ENCODE results near the gene THSD4. TPM values are rescaled to one million over a fixed set of nuclear protein-coding genes. Genes with fewer than 3 reads are reported as not detected.

Gene THSD4
- total RNA-seq, 1 experiment from 2014 or later, result 0.29 TPM

DNA sequence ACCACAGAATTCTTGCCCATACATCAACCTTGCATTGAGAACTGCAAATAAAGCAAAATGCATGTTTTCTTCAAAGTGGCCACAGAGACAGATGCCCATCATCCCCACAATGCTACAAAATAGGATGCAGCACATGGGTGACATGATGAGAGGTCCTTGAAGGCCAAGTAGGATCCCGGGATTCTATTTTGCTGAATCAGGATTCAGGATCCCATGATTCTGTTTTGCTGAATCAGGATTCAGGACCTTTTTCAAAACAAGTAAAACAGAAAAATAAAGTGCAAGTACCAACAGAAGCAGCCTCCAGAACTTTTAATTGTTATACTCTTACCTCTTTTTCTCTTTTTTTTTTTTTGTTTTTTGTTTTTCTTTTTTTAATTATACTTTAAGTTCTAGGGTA lies 453.0 kb downstream of the THSD4 start:
- POLR2A ChIA-PET, result no interaction called here

DNA sequence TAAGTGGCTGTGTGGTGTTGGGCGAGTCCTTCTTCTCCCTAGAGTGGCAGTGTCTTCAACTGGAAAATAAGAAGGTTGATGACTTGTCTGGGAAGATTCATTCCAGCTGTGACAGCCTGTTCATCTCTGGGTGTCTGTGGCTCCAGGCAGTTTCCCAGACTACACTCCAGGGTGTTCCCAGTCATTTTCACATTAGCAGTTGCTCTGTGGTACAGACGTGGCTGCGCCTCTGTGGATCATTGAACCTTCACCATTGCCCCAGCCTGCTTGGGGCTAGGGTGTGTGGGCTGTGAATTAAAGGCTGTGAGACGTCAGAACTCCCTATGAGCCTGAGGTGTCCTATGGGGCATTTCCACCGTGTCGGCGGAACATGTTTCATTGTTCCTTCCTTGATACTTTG lies 455.5 kb downstream of the THSD4 start:
- no peaks in the 10 kb centered on the region for H3K36me3 Mint-ChIP-seq (ENCODE audit: insufficient read depth, unreplicated experiment)
- Histone ChIP-seq H3K27me3 (replicated peaks; ENCODE audit: control insufficient read depth, insufficient read depth, low read length) (no peaks in the 10 kb centered on the region), H3K36me3 (ENCODE audit: control insufficient read depth, insufficient read depth, low read length) (no peaks in the 10 kb centered on the region), H3K9me3 (no peaks in the 10 kb centered on the region), H3K4me1 (no peaks in the 10 kb centered on the region), H3K4me3 (ENCODE audit: low read depth, low read length) (no peak overlapping the region)
- H3K4me3 Mint-ChIP-seq (ENCODE audit: unreplicated experiment), result no peak overlapping the region
- CTCF ChIA-PET, result no interaction called here
- H3K27ac Mint-ChIP-seq (ENCODE audit: unreplicated experiment), result no peak overlapping the region
- POLR2A ChIA-PET, result no interaction called here
- intact Hi-C loops (cut with micrococcal nuclease; ENCODE audit: unreplicated experiment), result no loop called here
- H3K4me1 Mint-ChIP-seq (ENCODE audit: low read depth, unreplicated experiment), result no peaks in the 10 kb centered on the region
- H3K9me3 Mint-ChIP-seq (ENCODE audit: unreplicated experiment), result no peaks in the 10 kb centered on the region
- no peaks in the 10 kb centered on the region for H3K27me3 Mint-ChIP-seq (ENCODE audit: insufficient read depth, unreplicated experiment)
- TF ChIP-seq, protein P1, sequence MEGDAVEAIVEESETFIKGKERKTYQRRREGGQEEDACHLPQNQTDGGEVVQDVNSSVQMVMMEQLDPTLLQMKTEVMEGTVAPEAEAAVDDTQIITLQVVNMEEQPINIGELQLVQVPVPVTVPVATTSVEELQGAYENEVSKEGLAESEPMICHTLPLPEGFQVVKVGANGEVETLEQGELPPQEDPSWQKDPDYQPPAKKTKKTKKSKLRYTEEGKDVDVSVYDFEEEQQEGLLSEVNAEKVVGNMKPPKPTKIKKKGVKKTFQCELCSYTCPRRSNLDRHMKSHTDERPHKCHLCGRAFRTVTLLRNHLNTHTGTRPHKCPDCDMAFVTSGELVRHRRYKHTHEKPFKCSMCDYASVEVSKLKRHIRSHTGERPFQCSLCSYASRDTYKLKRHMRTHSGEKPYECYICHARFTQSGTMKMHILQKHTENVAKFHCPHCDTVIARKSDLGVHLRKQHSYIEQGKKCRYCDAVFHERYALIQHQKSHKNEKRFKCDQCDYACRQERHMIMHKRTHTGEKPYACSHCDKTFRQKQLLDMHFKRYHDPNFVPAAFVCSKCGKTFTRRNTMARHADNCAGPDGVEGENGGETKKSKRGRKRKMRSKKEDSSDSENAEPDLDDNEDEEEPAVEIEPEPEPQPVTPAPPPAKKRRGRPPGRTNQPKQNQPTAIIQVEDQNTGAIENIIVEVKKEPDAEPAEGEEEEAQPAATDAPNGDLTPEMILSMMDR (IDR thresholded peaks at IDR 0.05; ENCODE audit: insufficient read depth in 1 of 2, low read depth in 1 of 2, low read length in 1 of 2, severe bottlenecking in 1 of 2, unreplicated experiment in 1 of 2), result no peak
- no TSS peak for BruUV-seq (replicated peaks)
- DNase-seq, result no peak

More for the DNA sequence above, 453.0 kb downstream of the THSD4 start:
- H3K4me3 ChIP-seq (ENCODE audit: low read depth, low read length), result no peak overlapping the region
- no peaks in the 10 kb centered on the region for H3K36me3 ChIP-seq (ENCODE audit: control insufficient read depth, insufficient read depth, low read length)
- no peaks in the 10 kb centered on the region for H3K27me3 ChIP-seq (replicated peaks; ENCODE audit: control insufficient read depth, insufficient read depth, low read length)
- no peaks in the 10 kb centered on the region for H3K9me3 ChIP-seq
- no peaks in the 10 kb centered on the region for H3K4me1 ChIP-seq
- TF ChIP-seq, protein P1 (IDR thresholded peaks at IDR 0.05; ENCODE audit: insufficient read depth in 1 of 2, low read depth in 1 of 2, low read length in 1 of 2, severe bottlenecking in 1 of 2, unreplicated experiment in 1 of 2), result no peak
- H3K27me3 Mint-ChIP-seq (ENCODE audit: insufficient read depth, unreplicated experiment), result no peaks in the 10 kb centered on the region
- no peaks in the 10 kb centered on the region for H3K9me3 Mint-ChIP-seq (ENCODE audit: unreplicated experiment)
- no peak overlapping the region for H3K27ac Mint-ChIP-seq (ENCODE audit: unreplicated experiment)
- BruUV-seq (replicated peaks), result no TSS peak
- intact Hi-C loops (cut with micrococcal nuclease; ENCODE audit: unreplicated experiment), result no loop called here
- DNase-seq, result no peak
- CTCF ChIA-PET, result interaction anchor here (0.6 kb wide), 1 partner anchor 179 kb away, joined by 3 read pairs; no protein-coding TSS in a partner anchor
- no peaks in the 10 kb centered on the region for H3K36me3 Mint-ChIP-seq (ENCODE audit: insufficient read depth, unreplicated experiment)
- no peak overlapping the region for H3K4me3 Mint-ChIP-seq (ENCODE audit: unreplicated experiment)
- no peaks in the 10 kb centered on the region for H3K4me1 Mint-ChIP-seq (ENCODE audit: low read depth, unreplicated experiment)

DNA sequence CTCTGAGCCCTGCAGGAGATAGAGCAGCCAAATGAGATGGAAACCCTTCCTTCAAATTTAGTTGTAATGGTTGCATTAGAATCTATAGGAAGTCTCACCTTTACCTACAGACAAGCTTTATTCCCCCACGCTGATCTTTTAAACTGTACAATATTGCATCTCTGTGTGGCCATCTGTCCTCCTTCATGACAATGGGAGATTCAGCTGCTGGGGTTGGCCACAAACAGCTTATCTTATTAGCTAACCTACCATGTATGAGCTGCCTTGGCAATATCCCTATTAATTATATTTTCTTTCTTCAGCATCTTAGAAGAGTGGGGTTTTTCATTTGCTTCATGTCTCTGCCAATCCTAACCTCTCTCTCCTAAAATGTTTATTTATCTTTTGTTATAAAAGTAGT lies 456.4 kb downstream of the THSD4 start:
- no peak overlapping the region for H3K4me3 Mint-ChIP-seq (ENCODE audit: unreplicated experiment)
- no peaks in the 10 kb centered on the region for H3K27me3 Mint-ChIP-seq (ENCODE audit: insufficient read depth, unreplicated experiment)
- ChIA-PET POLR2A (no interaction called here), CTCF (no interaction called here)
- BruUV-seq (replicated peaks), result no TSS peak
- Histone ChIP-seq H3K36me3 (ENCODE audit: control insufficient read depth, insufficient read depth, low read length) (no peaks in the 10 kb centered on the region), H3K4me3 (ENCODE audit: low read depth, low read length) (no peak overlapping the region), H3K4me1 (no peaks in the 10 kb centered on the region), H3K9me3 (no peaks in the 10 kb centered on the region), H3K27me3 (replicated peaks; ENCODE audit: control insufficient read depth, insufficient read depth, low read length) (no peaks in the 10 kb centered on the region)
- intact Hi-C loops (cut with micrococcal nuclease; ENCODE audit: unreplicated experiment), result no loop called here
- H3K36me3 Mint-ChIP-seq (ENCODE audit: insufficient read depth, unreplicated experiment), result no peaks in the 10 kb centered on the region
- no peaks in the 10 kb centered on the region for H3K4me1 Mint-ChIP-seq (ENCODE audit: low read depth, unreplicated experiment)
- TF ChIP-seq, protein P1 (IDR thresholded peaks at IDR 0.05; ENCODE audit: insufficient read depth in 1 of 2, low read depth in 1 of 2, low read length in 1 of 2, severe bottlenecking in 1 of 2, unreplicated experiment in 1 of 2), result no peak
- no peak for DNase-seq
- H3K9me3 Mint-ChIP-seq (ENCODE audit: unreplicated experiment), result no peaks in the 10 kb centered on the region
- no peak overlapping the region for H3K27ac Mint-ChIP-seq (ENCODE audit: unreplicated experiment)
